Jurkat, Clone E6-1 (cell line): ENCODE measurements around the gene WFDC1.
"Not testable (repeated sequence)": the region's sequence is repeated elsewhere in the genome, so short reads cannot be mapped to it uniquely, and the experiment has no call there.

Source experiments
- DNase-seq: peaks from one replicate; pipeline ENCODE4 v3.0.0-alpha.2; 2011; ENCODE audit warnings: low read depth, low spot score
- H3K4me3 ChIP-seq: 2 replicates; pipeline ENCODE4 v1.5.1; 2011; ENCODE audit warnings: mild to moderate bottlenecking, low read length, control low read depth, moderate library complexity

WFDC1 gene

GRCh38 chr16:84340325-84341040 is 45.8 kb downstream of the WFDC1 start:
- no peak for DNase-seq
- H3K4me3 ChIP-seq = no peak overlapping the region

GRCh38 chr16:84341528-84342295 is 47.0 kb downstream of the WFDC1 start:
- no peak overlapping the region for H3K4me3 ChIP-seq
- no peak for DNase-seq

GRCh38 chr16:84343800-84344199 is 49.1 kb downstream of the WFDC1 start:
- not testable (repeated sequence) for H3K4me3 ChIP-seq, DNase-seq

GRCh38 chr16:84344781-84345180 is 50.1 kb downstream of the WFDC1 start:
- no peak overlapping the region for H3K4me3 ChIP-seq
- no peak for DNase-seq

- no peak for DNase-seq
- no peak overlapping the region for H3K4me3 ChIP-seq
Observed at GRCh38 chr16:84347161-84347560, 52.5 kb downstream of the WFDC1 start.

GRCh38 chr16:84348386-84348888 is 53.8 kb downstream of the WFDC1 start:
- DNase-seq = no peak
- no peak overlapping the region for H3K4me3 ChIP-seq

- H3K4me3 ChIP-seq = no peak overlapping the region
- no peak for DNase-seq
Observed at GRCh38 chr16:84349862-84350684, 55.4 kb downstream of the WFDC1 start.

GRCh38 chr16:84350685-84351400 is 56.2 kb downstream of the WFDC1 start:
- no peak overlapping the region for H3K4me3 ChIP-seq
- no peak for DNase-seq

GRCh38 chr16:84351630-84352029 is 57.0 kb downstream of the WFDC1 start:
- H3K4me3 ChIP-seq = no peak overlapping the region
- DNase-seq = no peak

- no peak overlapping the region for H3K4me3 ChIP-seq
- DNase-seq = no peak
Observed at GRCh38 chr16:84354306-84354705, 59.6 kb downstream of the WFDC1 start.

- H3K4me3 ChIP-seq = no peak overlapping the region
- no peak for DNase-seq
Observed at GRCh38 chr16:84355149-84355548, 60.5 kb downstream of the WFDC1 start.

- no peak for DNase-seq
- H3K4me3 ChIP-seq = no peak overlapping the region
Observed at GRCh38 chr16:84356176-84356575, 61.5 kb downstream of the WFDC1 start.

- no peak overlapping the region for H3K4me3 ChIP-seq
- DNase-seq = no peak
Observed at GRCh38 chr16:84356591-84357116, 62.0 kb downstream of the WFDC1 start.

- DNase-seq = peak; percentile 12
- no peak overlapping the region for H3K4me3 ChIP-seq
Observed at GRCh38 chr16:84357191-84357651, 62.5 kb downstream of the WFDC1 start.

- H3K4me3 ChIP-seq = no peak overlapping the region
- DNase-seq = no peak
Observed at GRCh38 chr16:84358601-84359295, 64.1 kb downstream of the WFDC1 start.

- H3K4me3 ChIP-seq = no peak overlapping the region
- no peak for DNase-seq
Observed at GRCh38 chr16:84359326-84359725, 64.6 kb downstream of the WFDC1 start.

- no peak overlapping the region for H3K4me3 ChIP-seq
- DNase-seq = peak; percentile 63
Observed at GRCh38 chr16:84360170-84360569, 65.5 kb downstream of the WFDC1 start.

GRCh38 chr16:84360748-84361147 is 66.1 kb downstream of the WFDC1 start:
- H3K4me3 ChIP-seq = no peak overlapping the region
- DNase-seq = no peak
